GM19193 (cell line): Measurements from ENCODE around the gene CSRP1.

Source experiments
- POLR2A ChIP-seq: IDR thresholded peaks from 4 replicates; pipeline ENCODE4 v1.6.1; 2011; ENCODE audit not compliant: insufficient read depth, insufficient read length; ENCODE audit errors: extremely low read depth

The CSRP1 gene

GRCh38 chr1:201443747-201444146, 63.2 kb downstream of the CSRP1 start:
- no peak for TF ChIP-seq POLR2A

DNA sequence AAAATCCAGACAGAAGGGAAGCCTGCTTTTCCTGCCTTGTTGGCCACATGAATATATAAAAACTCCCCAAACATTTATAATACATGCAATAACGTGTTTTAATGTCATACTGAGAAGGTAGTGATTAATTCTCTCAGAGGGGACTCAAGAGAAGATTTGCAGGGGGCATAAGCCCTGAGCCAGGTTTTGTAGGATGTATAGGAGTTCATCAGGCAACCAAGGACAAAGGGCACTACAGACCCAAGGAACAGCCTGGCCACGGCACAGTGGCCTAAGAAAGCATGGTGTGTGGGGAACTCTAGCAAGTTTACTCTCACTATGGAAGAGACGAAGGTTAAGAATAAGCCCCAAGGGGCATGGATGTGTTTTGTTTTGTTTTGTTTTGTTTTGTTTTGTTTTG, 70.0 kb downstream of the CSRP1 start:
- no peak for TF ChIP-seq POLR2A

DNA sequence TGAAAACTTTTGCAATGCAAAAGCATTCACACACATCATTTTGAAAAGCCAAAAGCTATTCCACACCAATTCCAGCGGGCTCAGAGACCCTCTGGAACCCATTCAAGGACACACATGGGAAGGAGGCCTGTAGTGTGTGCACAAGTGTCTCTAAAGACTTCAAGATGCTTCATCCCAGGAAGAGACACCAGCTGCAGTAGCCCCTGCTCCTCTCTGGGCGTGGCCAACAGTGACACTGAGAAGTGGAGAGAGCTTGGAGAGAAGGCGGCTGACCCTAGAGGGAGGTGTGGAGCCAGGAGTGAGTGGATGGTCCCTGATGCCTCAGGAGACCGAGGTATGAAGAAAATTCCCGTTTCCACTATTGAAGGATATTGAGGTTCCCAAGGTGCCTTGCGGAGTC, 70.5 kb downstream of the CSRP1 start:
- TF ChIP-seq POLR2A = no peak

GRCh38 chr1:201434266-201434665, 72.7 kb downstream of the CSRP1 start:
- no peak for TF ChIP-seq POLR2A

GRCh38 chr1:201433609-201434008, 73.3 kb downstream of the CSRP1 start:
- TF ChIP-seq POLR2A = no peak
